ENCODE data around the gene CRKL. TPM values are rescaled to one million over a fixed set of nuclear protein-coding genes. Genes with fewer than 3 reads are reported as not detected.

CRKL gene
- polyA plus RNA-seq, 3 donors, result 26.0 to 37.5 (median 29.4) TPM

DNA sequence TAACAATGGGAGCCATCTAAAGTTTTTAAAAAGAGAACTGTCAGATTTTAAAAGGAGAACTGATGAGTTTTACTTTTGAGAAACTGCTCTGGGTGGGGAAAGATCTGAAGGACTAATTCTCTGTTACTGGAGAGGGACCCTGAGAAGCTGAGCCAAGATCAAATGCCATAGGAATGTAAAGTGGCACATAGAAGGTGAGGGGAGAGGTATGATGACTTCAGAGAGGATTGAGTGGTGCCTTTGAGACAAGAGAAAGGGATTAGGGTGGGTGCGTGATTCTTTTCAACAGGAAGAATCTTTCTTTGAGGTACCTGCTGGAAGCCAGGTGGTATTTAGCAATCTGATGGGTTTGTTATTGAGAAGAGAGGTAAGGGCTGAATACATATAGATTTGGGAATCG is 9.0 kb downstream of the CRKL start:
- Histone ChIP-seq H3K79me2 (ENCODE audit: insufficient read depth, low read length) (peaks cover 99% of the 10 kb centered on the region), H3K9me3 (replicated peaks in 1 of 2; ENCODE audit: control insufficient read depth in 1 of 2, insufficient read depth in 1 of 2, low read length in 2 of 2) (no peaks in the 10 kb centered on the region), H3K36me3 (replicated peaks in 1 of 2; ENCODE audit: control insufficient read depth in 1 of 2, insufficient read depth in 2 of 2, low read length in 2 of 2) (peaks cover 0 to 9% of the 10 kb centered on the region in 2 donors), H3K9ac (ENCODE audit: insufficient read depth, low read length, poor library complexity, severe bottlenecking) (no peak overlapping the region), H3K27me3 (ENCODE audit: control insufficient read depth in 2 of 2, insufficient read depth in 2 of 2, low read length in 2 of 2) (no peaks in the 10 kb centered on the region), H3K4me1 (ENCODE audit: control insufficient read depth in 1 of 2, insufficient read depth in 2 of 2, low read length in 2 of 2) (peaks cover 19 to 23% of the 10 kb centered on the region in 2 donors), H3K27ac (ENCODE audit: low read depth in 1 of 2, low read length in 2 of 2) (peak overlapping the region in 1 of 2 donors; percentile 73), H4K20me1 (ENCODE audit: insufficient read depth, low read length) (peaks cover 99% of the 10 kb centered on the region), H2AFZ (ENCODE audit: insufficient read depth, low read depth, low read length, poor library complexity, severe bottlenecking) (no peak overlapping the region), H3K4me3 (replicated peaks in 1 of 3; ENCODE audit: low read depth in 2 of 3, low read length in 3 of 3) (no peak overlapping the region), H3K4me2 (replicated peaks; ENCODE audit: extremely low read depth, low read length, poor library complexity, severe bottlenecking) (no peak overlapping the region)
- TF ChIP-seq, protein P1, sequence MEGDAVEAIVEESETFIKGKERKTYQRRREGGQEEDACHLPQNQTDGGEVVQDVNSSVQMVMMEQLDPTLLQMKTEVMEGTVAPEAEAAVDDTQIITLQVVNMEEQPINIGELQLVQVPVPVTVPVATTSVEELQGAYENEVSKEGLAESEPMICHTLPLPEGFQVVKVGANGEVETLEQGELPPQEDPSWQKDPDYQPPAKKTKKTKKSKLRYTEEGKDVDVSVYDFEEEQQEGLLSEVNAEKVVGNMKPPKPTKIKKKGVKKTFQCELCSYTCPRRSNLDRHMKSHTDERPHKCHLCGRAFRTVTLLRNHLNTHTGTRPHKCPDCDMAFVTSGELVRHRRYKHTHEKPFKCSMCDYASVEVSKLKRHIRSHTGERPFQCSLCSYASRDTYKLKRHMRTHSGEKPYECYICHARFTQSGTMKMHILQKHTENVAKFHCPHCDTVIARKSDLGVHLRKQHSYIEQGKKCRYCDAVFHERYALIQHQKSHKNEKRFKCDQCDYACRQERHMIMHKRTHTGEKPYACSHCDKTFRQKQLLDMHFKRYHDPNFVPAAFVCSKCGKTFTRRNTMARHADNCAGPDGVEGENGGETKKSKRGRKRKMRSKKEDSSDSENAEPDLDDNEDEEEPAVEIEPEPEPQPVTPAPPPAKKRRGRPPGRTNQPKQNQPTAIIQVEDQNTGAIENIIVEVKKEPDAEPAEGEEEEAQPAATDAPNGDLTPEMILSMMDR (IDR thresholded peaks at IDR 0.05), result no peak
- peaks cover 62% of the 10 kb centered on the region for H3K4me1 Mint-ChIP-seq
- peak overlapping the region; percentile 68 to 91 (median 85) for H3K27ac Mint-ChIP-seq
- DNase-seq, result no peak
- intact Hi-C loops (cut with micrococcal nuclease), result no loop called here
- WGBS (ENCODE audit: insufficient coverage), result 83% methylated on average over 2 of the region's 2 CpGs
- peaks cover 0 to 1% (median 0%) of the 10 kb centered on the region in 3 donors for H3K27me3 Mint-ChIP-seq (ENCODE audit: low read depth in 3 of 3)
- H3K9me3 Mint-ChIP-seq, result no peaks in the 10 kb centered on the region
- H3K36me3 Mint-ChIP-seq, result peaks cover 10 to 15% of the 10 kb centered on the region in 2 donors
- peak overlapping the region in 1 of 2 donors; percentile 21 for H3K4me3 Mint-ChIP-seq

DNA sequence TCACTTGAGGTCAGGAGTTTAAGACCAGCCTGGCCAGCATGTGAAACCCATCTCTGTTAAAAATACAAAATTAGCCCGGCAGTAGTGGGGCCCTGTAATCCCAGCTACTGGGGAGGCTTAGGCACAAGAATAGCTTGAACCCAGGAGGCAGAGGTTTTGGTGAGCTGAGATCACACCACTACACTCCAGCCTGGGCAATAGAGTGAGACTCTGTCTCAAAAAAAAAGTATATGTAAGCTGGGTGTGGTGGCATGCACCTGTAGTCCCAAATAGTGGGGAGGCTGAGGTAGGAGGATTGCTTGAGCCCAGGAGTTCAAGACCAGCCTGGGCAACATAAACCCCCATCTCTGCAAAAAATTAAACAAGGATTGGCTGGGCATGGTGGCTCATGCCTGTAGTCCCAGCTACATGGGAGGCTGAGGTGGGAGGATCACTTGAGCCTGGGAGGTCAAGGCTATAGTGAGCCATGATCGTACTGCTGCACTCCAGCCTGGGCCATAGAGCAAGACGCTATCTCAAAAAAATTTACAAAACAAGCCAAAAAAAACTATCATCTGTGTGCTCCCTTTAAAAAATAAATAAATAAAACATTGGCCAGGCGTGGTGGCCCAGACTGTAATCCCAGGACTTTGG is 10.8 kb downstream of the CRKL start:
- Histone ChIP-seq H3K4me3 (replicated peaks in 1 of 3; ENCODE audit: low read depth in 2 of 3, low read length in 3 of 3) (no peak overlapping the region), H4K20me1 (ENCODE audit: insufficient read depth, low read length) (peaks cover 100% of the 10 kb centered on the region), H3K4me2 (replicated peaks; ENCODE audit: extremely low read depth, low read length, poor library complexity, severe bottlenecking) (no peak overlapping the region), H3K27me3 (ENCODE audit: control insufficient read depth in 2 of 2, insufficient read depth in 2 of 2, low read length in 2 of 2) (no peaks in the 10 kb centered on the region), H3K79me2 (ENCODE audit: insufficient read depth, low read length) (peaks cover 98% of the 10 kb centered on the region), H3K36me3 (replicated peaks in 1 of 2; ENCODE audit: control insufficient read depth in 1 of 2, insufficient read depth in 2 of 2, low read length in 2 of 2) (peaks cover 0 to 10% of the 10 kb centered on the region in 2 donors), H3K27ac (ENCODE audit: low read depth in 1 of 2, low read length in 2 of 2) (peak overlapping the region in 1 of 2 donors; percentile 11), H3K4me1 (ENCODE audit: control insufficient read depth in 1 of 2, insufficient read depth in 2 of 2, low read length in 2 of 2) (peaks cover 19 to 23% of the 10 kb centered on the region in 2 donors), H3K9me3 (replicated peaks in 1 of 2; ENCODE audit: control insufficient read depth in 1 of 2, insufficient read depth in 1 of 2, low read length in 2 of 2) (no peaks in the 10 kb centered on the region), H3K9ac (ENCODE audit: insufficient read depth, low read length, poor library complexity, severe bottlenecking) (peak overlapping the region; percentile 8), H2AFZ (ENCODE audit: insufficient read depth, low read depth, low read length, poor library complexity, severe bottlenecking) (no peak overlapping the region)
- WGBS (ENCODE audit: insufficient coverage), result 100% methylated on average over 1 of the region's 4 CpGs
- peaks cover 52% of the 10 kb centered on the region for H3K4me1 Mint-ChIP-seq
- DNase-seq, result no peak
- H3K36me3 Mint-ChIP-seq, result peaks cover 5 to 10% of the 10 kb centered on the region in 2 donors
- intact Hi-C loops (cut with micrococcal nuclease), result no loop called here
- no peaks in the 10 kb centered on the region for H3K9me3 Mint-ChIP-seq
- TF ChIP-seq, protein P1 (IDR thresholded peaks at IDR 0.05), result no peak
- no peak overlapping the region for H3K4me3 Mint-ChIP-seq
- H3K27ac Mint-ChIP-seq, result peak overlapping the region in 5 of 7 donors; percentile 20 to 54 (median 43)
- H3K27me3 Mint-ChIP-seq (ENCODE audit: low read depth in 3 of 3), result peaks cover 0 to 1% (median 0%) of the 10 kb centered on the region in 3 donors

Measured in CD14-positive monocyte (primary cell).